ENCODE results near the gene UBAC1.

- TF ChIP-seq, protein P1, sequence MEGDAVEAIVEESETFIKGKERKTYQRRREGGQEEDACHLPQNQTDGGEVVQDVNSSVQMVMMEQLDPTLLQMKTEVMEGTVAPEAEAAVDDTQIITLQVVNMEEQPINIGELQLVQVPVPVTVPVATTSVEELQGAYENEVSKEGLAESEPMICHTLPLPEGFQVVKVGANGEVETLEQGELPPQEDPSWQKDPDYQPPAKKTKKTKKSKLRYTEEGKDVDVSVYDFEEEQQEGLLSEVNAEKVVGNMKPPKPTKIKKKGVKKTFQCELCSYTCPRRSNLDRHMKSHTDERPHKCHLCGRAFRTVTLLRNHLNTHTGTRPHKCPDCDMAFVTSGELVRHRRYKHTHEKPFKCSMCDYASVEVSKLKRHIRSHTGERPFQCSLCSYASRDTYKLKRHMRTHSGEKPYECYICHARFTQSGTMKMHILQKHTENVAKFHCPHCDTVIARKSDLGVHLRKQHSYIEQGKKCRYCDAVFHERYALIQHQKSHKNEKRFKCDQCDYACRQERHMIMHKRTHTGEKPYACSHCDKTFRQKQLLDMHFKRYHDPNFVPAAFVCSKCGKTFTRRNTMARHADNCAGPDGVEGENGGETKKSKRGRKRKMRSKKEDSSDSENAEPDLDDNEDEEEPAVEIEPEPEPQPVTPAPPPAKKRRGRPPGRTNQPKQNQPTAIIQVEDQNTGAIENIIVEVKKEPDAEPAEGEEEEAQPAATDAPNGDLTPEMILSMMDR (IDR thresholded peaks at IDR 0.05) = no peak
- no peak for TF ChIP-seq POLR2A (IDR thresholded peaks at IDR 0.05)
These were observed 30.6 kb upstream of the UBAC1 start for GRCh38 chr9:135991771-135992170.
